WI38 (cell line): Measurements from ENCODE around the gene AGRN.

Experiments used
- H3K4me3 ChIP-seq: 2 replicates; pipeline ENCODE4 v1.5.1; 2011; ENCODE audit warnings: low read depth, mild to moderate bottlenecking, control low read depth, low read length
- TF ChIP-seq, protein P1 (sequence below): IDR thresholded peaks from 2 replicates; pipeline ENCODE4 v1.5.1; 2012; ENCODE audit warnings: low read depth, mild to moderate bottlenecking, control low read depth, low read length

Gene AGRN

GRCh38 chr1:1041873-1042272, 22.0 kb downstream of the AGRN start:
- TF ChIP-seq, protein P1, sequence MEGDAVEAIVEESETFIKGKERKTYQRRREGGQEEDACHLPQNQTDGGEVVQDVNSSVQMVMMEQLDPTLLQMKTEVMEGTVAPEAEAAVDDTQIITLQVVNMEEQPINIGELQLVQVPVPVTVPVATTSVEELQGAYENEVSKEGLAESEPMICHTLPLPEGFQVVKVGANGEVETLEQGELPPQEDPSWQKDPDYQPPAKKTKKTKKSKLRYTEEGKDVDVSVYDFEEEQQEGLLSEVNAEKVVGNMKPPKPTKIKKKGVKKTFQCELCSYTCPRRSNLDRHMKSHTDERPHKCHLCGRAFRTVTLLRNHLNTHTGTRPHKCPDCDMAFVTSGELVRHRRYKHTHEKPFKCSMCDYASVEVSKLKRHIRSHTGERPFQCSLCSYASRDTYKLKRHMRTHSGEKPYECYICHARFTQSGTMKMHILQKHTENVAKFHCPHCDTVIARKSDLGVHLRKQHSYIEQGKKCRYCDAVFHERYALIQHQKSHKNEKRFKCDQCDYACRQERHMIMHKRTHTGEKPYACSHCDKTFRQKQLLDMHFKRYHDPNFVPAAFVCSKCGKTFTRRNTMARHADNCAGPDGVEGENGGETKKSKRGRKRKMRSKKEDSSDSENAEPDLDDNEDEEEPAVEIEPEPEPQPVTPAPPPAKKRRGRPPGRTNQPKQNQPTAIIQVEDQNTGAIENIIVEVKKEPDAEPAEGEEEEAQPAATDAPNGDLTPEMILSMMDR, result no peak
- no peak overlapping the region for H3K4me3 ChIP-seq

- TF ChIP-seq, protein P1, result no peak
- H3K4me3 ChIP-seq, result no peak overlapping the region
These were observed 22.9 kb downstream of the AGRN start for GRCh38 chr1:1042835-1043234.

DNA sequence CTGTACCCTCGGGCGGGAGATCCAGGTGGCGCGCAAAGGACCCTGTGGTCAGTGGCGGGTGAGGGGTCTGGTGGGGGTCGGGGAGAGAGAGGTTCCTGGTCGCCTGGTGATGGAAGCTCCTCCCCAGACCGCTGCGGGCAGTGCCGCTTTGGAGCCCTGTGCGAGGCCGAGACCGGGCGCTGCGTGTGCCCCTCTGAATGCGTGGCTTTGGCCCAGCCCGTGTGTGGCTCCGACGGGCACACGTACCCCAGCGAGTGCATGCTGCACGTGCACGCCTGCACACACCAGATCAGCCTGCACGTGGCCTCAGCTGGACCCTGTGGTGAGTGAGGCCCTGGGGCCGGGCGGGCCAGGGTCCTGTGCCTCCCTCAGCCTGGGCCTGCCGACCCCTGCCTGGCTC, 23.5 kb downstream of the AGRN start:
- TF ChIP-seq, protein P1, result no peak
- H3K4me3 ChIP-seq, result no peak overlapping the region

DNA sequence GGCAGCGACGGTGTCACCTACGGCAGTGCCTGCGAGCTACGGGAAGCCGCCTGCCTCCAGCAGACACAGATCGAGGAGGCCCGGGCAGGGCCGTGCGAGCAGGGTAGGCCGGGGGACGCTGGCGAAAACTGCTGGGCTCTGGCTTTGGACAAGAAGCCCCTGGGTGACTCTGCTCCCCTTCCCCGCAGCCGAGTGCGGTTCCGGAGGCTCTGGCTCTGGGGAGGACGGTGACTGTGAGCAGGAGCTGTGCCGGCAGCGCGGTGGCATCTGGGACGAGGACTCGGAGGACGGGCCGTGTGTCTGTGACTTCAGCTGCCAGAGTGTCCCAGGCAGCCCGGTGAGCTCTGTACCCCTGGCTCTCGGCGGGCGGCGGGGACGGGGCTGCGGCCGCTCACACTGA, 24.0 kb downstream of the AGRN start:
- no peak overlapping the region for H3K4me3 ChIP-seq
- TF ChIP-seq, protein P1, result no peak

GRCh38 chr1:1044455-1045078, 24.6 kb downstream of the AGRN start:
- no peak overlapping the region for H3K4me3 ChIP-seq
- TF ChIP-seq, protein P1, result no peak

GRCh38 chr1:1045129-1045528, 25.2 kb downstream of the AGRN start:
- no peak overlapping the region for H3K4me3 ChIP-seq
- TF ChIP-seq, protein P1, result no peak

- TF ChIP-seq, protein P1, result no peak
- no peak overlapping the region for H3K4me3 ChIP-seq
These were observed 26.3 kb downstream of the AGRN start for GRCh38 chr1:1046243-1046642.
